Liver (tissue), 3 donors: Measurements from ENCODE around the gene LYST.

ENCODE experiments used
- ATF3 ChIP-seq: IDR thresholded peaks from 2 replicates; pipeline ENCODE4 v1.6.1; 2016; ENCODE audit warnings: antibody characterized with exemption
- CTCF ChIP-seq: fragments of 150-350 bp; IDR thresholded peaks from 2 replicates; pipeline ENCODE4 v1.5.1; 2017; ENCODE audit warnings: improper control_type of control experiment, low read depth, low read length; ENCODE audit not compliant: missing input control
- YY1 ChIP-seq: IDR thresholded peaks from 2 replicates; pipeline ENCODE4 v1.6.1; 2016; ENCODE audit warnings: antibody characterized with exemption, mild to moderate bottlenecking
- donor health status: healthy.
- donor health status: healthy.

GRCh38 chr1:235735621-235736020 is 131.1 kb downstream of the LYST start:
- TF ChIP-seq ATF3 (no peak), CTCF (no peak), YY1 (no peak)
